GM10847 (cell line): ENCODE data around the gene HMX1.

Source experiments
- POLR2A ChIP-seq: IDR thresholded peaks from 2 replicates; pipeline ENCODE4 v1.6.1; 2011; ENCODE audit not compliant: insufficient read length; ENCODE audit errors: extremely low read depth

Gene HMX1

GRCh38 chr4:8913121-8913857 is 41.6 kb upstream of the HMX1 start:
- no peak for TF ChIP-seq POLR2A

GRCh38 chr4:8912506-8912905 is 40.9 kb upstream of the HMX1 start:
- no peak for TF ChIP-seq POLR2A

- TF ChIP-seq POLR2A = no peak
These were observed 40.4 kb upstream of the HMX1 start for GRCh38 chr4:8912089-8912455.

GRCh38 chr4:8911316-8912088 is 39.9 kb upstream of the HMX1 start:
- TF ChIP-seq POLR2A = no peak

GRCh38 chr4:8910822-8911315 is 39.2 kb upstream of the HMX1 start:
- no peak for TF ChIP-seq POLR2A

- TF ChIP-seq POLR2A = no peak
These were observed 38.6 kb upstream of the HMX1 start for GRCh38 chr4:8910100-8910821.

GRCh38 chr4:8909548-8909947 is 37.9 kb upstream of the HMX1 start:
- no peak for TF ChIP-seq POLR2A

- TF ChIP-seq POLR2A = no peak
These were observed 36.7 kb upstream of the HMX1 start for GRCh38 chr4:8908206-8908893.

- no peak for TF ChIP-seq POLR2A
These were observed 36.1 kb upstream of the HMX1 start for GRCh38 chr4:8907596-8908205.

- TF ChIP-seq POLR2A = no peak
These were observed 35.5 kb upstream of the HMX1 start for GRCh38 chr4:8906991-8907595.

- TF ChIP-seq POLR2A = no peak
These were observed 35.0 kb upstream of the HMX1 start for GRCh38 chr4:8906668-8906970.

- no peak for TF ChIP-seq POLR2A
These were observed 34.4 kb upstream of the HMX1 start for GRCh38 chr4:8905773-8906667.

GRCh38 chr4:8905226-8905772 is 33.7 kb upstream of the HMX1 start:
- TF ChIP-seq POLR2A = no peak

GRCh38 chr4:8904666-8905065 is 33.0 kb upstream of the HMX1 start:
- no peak for TF ChIP-seq POLR2A

GRCh38 chr4:8904041-8904501 is 32.4 kb upstream of the HMX1 start:
- TF ChIP-seq POLR2A = no peak
